ENCODE results near the gene SH2D4B.

The SH2D4B gene

DNA sequence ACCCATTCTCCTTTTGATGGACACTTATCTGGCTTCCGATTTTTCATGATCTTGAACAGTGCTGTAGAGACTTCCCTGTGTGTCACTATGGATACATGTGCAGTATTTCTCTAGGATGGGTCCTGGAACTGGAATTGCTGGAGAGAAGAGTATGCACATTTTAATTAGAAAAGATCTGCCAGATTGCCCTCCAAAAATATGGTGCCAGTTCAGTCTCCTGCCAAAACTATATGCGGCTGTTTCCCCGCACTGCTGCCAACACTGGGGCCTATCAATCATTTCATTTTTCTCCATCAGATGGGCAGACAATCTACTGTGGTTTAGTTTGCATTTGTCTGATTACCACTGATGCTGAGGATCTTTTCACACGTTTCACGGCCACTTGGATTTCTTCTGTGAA is 105.0 kb downstream of the SH2D4B start:
- DNase-seq (ENCODE audit: low read depth in 2 of 2): no peak

DNA sequence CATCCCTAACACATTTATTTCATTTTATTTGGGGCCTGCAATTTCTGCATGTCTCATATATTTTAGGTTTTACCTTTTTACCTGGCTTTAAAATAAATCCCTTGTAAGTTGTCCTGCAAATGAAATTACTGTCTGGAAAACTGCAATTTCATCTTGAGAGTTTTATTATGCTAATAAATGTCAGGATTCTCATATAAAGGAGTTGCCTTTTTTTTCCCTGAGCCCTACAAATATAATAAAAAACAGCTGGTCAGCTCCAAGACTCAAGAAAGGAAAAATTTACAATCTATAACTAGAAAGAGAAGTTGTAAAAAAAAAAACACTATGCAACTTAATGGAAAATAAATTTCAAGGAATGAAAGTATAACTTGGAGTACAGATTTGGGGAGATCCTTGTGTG is 108.7 kb downstream of the SH2D4B start:
- DNase-seq (ENCODE audit: low read depth in 2 of 2): no peak

GRCh38 chr10:80647173-80647833 is 109.6 kb downstream of the SH2D4B start:
- no peak for DNase-seq (ENCODE audit: low read depth in 2 of 2)

DNA sequence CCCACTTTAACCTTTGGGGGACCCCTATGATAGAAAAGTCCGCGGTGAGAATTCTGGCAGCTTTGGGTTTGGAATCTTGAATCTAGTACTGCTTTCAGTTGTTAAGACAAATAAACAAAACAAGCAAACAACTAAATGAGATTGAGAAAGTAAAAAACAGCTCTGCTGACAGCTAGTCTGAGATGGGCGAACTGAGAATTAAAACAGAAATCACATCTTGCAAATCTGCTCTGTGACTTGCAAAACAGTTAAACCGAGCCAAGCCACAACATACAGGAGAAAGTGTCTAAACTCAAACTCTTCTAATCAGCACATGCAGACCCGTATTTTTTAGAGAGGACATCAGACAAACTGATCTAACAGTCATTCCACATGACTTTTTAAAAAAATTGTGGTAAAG is 110.4 kb downstream of the SH2D4B start:
- no peak for DNase-seq (ENCODE audit: low read depth in 2 of 2)

- DNase-seq (ENCODE audit: low read depth in 2 of 2): no peak
Measured at GRCh38 chr10:80649183-80649582, 111.5 kb downstream of the SH2D4B start.

GRCh38 chr10:80655898-80656297 is 118.2 kb downstream of the SH2D4B start:
- DNase-seq (ENCODE audit: low read depth in 2 of 2): no peak

DNA sequence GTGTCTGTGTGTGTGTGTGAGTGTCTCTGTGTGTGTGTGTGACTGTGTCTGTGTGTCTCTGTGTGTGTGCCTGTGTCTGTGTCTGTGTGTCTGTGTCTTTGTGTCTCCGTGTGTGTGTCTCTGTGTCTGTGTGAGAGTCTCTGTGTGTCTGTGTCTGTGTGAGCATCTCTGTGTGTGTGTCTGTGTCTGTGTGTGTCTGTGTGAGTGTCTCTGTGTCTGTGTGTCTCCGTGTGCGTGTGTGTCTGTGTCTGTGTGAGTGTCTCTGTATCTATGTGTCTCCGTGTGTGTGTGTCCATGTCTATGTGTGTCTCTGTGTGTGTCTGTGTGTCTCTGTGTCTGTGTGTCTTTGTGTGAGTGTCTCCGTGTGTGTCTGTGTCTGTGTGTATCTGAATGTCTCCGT is 120.4 kb downstream of the SH2D4B start:
- no peak for DNase-seq (ENCODE audit: low read depth in 2 of 2)

DNA sequence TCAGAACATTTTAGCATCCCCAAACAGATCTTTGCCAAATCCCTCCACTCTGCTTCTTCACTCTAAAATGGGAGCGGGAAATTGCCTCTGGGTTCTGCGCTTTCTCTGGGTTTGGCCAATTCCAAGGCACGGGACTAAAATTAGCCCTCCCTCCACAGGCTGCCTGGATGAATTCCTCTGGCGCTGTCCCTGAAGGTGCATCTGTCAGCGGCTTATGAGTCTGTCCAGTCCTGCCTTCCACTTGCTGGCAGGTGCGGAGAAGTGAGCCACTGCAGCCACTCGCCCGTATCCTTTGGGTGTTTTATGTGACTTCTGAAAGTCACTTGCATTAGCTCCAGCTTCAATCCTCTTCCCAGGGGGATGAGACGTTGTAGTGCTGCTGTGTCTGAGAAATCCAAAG is 121.6 kb downstream of the SH2D4B start:
- no peak for DNase-seq (ENCODE audit: low read depth in 2 of 2)

DNA sequence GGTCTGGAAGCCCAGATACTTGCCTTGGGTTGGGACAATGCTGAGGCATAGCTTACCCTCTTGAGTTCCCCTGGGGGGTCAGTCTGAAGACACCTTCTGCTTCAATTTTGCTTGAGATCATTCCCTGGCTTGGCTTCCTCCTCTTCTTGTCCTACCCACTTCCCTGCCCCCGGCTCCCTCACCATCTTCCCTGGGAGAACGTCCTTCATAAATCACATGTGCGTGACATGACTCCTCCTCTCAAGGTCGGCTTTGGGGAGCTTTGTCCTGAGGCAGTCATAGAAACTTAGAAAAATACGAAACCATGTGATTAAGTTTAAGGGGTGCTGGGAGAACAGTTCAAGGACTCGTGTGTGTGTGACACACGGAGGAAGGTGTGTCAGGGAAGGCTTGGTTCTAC is 122.6 kb downstream of the SH2D4B start:
- no peak for DNase-seq (ENCODE audit: low read depth in 2 of 2)

DNA sequence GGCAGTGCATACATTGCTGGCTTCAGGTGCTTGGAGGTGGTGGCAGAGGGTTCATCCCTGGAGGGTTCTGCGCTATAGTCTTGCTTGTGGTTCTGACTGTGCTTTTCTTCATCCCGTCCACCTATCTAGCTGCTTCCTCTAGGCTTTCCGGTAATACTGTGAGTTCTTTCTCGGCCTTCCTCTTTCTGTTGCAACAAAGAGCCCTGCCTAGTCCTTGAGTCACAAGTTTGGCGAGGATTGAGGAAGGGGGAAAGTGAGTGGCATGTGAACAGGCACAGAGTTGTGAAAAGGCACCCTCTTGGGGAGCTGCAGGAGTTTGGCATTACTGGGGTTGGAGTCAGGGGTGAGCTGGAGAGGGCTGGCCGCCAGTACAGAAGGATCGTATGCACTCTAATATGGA is 123.0 kb downstream of the SH2D4B start:
- DNase-seq (ENCODE audit: low read depth in 2 of 2): no peak

GRCh38 chr10:80661526-80661925 is 123.8 kb downstream of the SH2D4B start:
- no peak for DNase-seq (ENCODE audit: low read depth in 2 of 2)

DNA sequence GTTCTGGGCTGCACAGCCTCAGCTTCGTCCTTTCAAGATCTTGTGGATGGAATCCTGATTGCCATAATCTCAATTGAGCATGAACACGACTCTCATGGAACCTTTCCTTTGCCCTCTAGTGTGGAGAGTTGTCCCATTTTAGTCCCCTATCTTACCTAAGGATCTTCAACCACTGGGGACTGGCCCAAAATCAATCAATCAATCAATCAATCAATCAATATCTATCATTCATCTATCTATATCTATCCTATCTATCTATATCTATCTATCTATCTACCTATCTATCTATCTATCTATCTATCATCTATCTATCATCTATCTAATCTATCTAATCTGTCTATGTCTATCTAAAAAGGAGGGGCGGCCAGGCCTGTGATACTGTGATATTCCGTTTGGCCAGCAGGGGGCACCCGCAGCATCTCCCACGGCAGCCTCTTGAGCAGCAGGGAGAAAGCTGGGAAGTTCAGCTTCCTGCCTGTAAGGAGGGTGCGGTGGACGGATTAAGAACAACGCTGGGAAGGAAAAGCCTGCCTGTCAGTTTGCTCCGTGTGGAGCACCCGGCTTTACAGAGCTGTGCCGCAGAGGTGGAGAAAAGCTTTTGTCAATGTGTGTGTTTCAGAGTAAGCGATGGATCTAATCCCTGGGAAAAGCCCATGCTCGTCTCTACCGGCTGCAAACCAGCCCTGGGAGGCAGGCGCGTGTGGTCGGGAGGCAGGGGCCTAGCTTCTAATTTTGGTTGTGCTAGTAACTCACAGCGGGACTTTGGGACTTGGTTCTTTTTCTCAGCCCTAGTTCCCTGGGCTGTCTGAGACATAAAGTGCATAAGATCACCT is 124.9 kb downstream of the SH2D4B start:
- DNase-seq (ENCODE audit: low read depth in 2 of 2): peak; percentile 22 to 36

- DNase-seq (ENCODE audit: low read depth in 2 of 2): no peak
Measured at GRCh38 chr10:80664071-80664680, 126.5 kb downstream of the SH2D4B start.

DNA sequence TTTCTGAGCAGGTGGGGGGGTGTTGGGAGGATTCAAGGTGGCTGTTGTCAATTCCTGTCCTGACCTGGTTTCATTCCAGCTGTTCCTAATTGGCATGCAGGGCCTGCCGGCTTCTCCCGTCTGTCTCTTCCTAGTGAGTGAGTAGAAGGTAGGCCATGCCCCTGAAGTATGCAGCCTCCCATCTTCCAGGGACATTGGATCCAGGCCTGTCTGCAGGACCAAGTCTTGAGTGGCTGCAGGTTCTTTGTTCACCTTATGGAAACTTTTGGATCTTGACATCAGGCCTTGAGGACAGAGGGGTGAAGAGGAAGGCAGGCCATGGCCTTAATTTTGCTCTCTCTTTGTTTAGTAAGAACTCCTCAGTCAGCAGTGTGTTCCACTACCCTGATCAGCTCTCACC is 131.8 kb downstream of the SH2D4B start:
- no peak for DNase-seq (ENCODE audit: low read depth in 2 of 2)

DNA sequence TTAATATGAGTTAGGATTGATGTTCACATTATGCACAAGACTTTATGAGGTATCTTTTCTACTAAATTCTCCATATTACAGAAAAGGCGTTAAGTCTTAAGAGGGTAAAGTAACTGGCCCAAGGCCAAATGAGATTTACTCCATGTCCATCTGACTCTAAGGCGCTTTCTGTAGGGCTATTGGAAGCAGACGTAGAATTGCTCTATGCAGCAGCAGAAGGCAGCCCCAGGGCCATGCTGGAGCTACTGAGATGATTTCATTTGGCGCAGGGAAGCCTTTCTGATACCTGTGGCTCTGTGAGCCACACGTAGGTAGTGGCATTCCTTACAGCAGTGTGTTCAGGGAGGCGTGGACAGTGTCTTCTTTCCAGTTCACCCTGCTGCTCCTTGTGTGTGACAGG is 133.1 kb downstream of the SH2D4B start:
- DNase-seq (ENCODE audit: low read depth in 2 of 2): no peak

GRCh38 chr10:80671847-80672246 is 134.1 kb downstream of the SH2D4B start:
- DNase-seq (ENCODE audit: low read depth in 2 of 2): no peak

DNA sequence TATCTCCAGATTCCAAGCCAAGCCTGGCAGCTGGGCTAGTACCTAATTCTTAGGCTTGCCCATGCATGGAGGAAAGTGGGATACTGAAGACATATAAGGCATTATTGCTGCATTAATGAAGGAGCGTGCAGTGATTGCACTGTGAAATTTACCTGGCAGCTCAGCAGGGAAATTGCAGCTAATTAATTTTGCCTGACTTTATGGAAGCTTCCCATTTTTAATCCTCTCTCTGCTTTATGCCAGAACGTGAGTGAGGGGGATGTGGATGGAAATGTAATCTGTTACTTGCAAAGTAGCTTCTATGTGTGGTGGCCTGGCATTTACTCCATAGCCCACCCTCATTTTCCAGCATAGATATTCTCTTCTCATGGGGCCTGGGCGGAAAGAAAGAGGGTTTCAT is 134.9 kb downstream of the SH2D4B start:
- DNase-seq (ENCODE audit: low read depth in 2 of 2): no peak

GRCh38 chr10:80674809-80675208 is 137.1 kb downstream of the SH2D4B start:
- no peak for DNase-seq (ENCODE audit: low read depth in 2 of 2)

GRCh38 chr10:80681142-80681541 is 143.4 kb downstream of the SH2D4B start:
- no peak for DNase-seq (ENCODE audit: low read depth in 2 of 2)

GRCh38 chr10:80684259-80684658 is 146.6 kb downstream of the SH2D4B start:
- no peak for DNase-seq (ENCODE audit: low read depth in 2 of 2)

GRCh38 chr10:80685355-80685754 is 147.7 kb downstream of the SH2D4B start:
- no peak for DNase-seq (ENCODE audit: low read depth in 2 of 2)

- no peak for DNase-seq (ENCODE audit: low read depth in 2 of 2)
Measured at GRCh38 chr10:80686734-80687475, 149.2 kb downstream of the SH2D4B start.

DNA sequence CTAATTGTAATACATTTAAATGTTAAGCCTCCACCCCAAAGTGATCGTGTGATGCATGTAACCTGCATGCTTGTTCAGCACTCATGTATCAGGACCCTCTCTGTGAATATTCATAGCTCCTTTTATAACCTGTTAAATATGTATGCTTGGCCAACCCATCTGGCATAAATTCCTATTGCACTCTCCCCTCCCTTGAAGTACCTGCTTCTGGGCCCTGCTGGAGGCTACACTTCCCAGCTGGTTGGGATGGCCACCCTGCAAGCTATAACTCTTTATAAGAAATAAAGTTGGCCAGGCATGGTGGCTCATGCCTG is 149.7 kb downstream of the SH2D4B start:
- no peak for DNase-seq (ENCODE audit: low read depth in 2 of 2)
